Activated CD4-positive, alpha-beta memory T cell treated with anti-CD3 and anti-CD28 coated beads, Interleukin-2, amount 10 ng/mL, durations not matched to agents 7 days and 5 days (primary cell): ENCODE measurements around the gene JADE3. TPM values are rescaled to one million over a fixed set of nuclear protein-coding genes. Genes with fewer than 3 reads are reported as not detected.

ENCODE experiments used
- CTCF ChIA-PET: fragments of 350-600 bp; sonication (Branson Sonifier 250); formaldehyde crosslinking; loops from one replicate; lab custom pipeline; 2021; ENCODE audit warnings: antibody characterized with exemption, inconsistent platforms; lab: Charles Lee
- POLR2A ChIA-PET: fragments of 350-600 bp; sonication (Branson Sonifier 250); formaldehyde crosslinking; loops from one replicate; lab custom pipeline; 2021; ENCODE audit warnings: antibody characterized with exemption; lab: Charles Lee
- DNase-seq: peaks from one replicate; pipeline ENCODE4 v3.0.0-alpha.2; 2020
- H3K27ac Mint-ChIP-seq: one replicate; pipeline ENCODE4 v1.8.0; 2021; ENCODE audit warnings: mild to moderate bottlenecking, mixed read lengths
- H3K27me3 Mint-ChIP-seq: one replicate; pipeline ENCODE4 v1.8.0; 2021; ENCODE audit warnings: mixed read lengths
- H3K36me3 Mint-ChIP-seq: one replicate; pipeline ENCODE4 v1.8.0; 2021; ENCODE audit warnings: low read depth, mixed read lengths
- H3K4me1 Mint-ChIP-seq: one replicate; pipeline ENCODE4 v1.8.0; 2021; ENCODE audit warnings: mixed read lengths
- H3K4me3 Mint-ChIP-seq: one replicate; pipeline ENCODE4 v1.8.0; 2021; ENCODE audit warnings: mild to moderate bottlenecking, mixed read lengths
- H3K9me3 Mint-ChIP-seq: one replicate; pipeline ENCODE4 v1.8.0; 2021; ENCODE audit warnings: mixed read lengths
- total RNA-seq, 2 experiments: library from RNA; stranded (reverse); gene quantifications; one replicate each; pipeline ENCODE4 v1.2.3, GENCODE V29; 2021

Gene JADE3
- total RNA-seq, 2 experiments from 2014 or later, result 1.5 to 2.2 TPM

- no peak overlapping the region for H3K27ac Mint-ChIP-seq
- DNase-seq, result no peak
- H3K27me3 Mint-ChIP-seq, result no peaks in the 10 kb centered on the region
- POLR2A ChIA-PET, result no interaction called here
- CTCF ChIA-PET, result no interaction called here
- no peaks in the 10 kb centered on the region for H3K9me3 Mint-ChIP-seq
- no peaks in the 10 kb centered on the region for H3K4me1 Mint-ChIP-seq
- no peaks in the 10 kb centered on the region for H3K36me3 Mint-ChIP-seq
- H3K4me3 Mint-ChIP-seq, result no peak overlapping the region
Observed at GRCh38 chrX:47068720-47069119, 156.5 kb downstream of the JADE3 start.

GRCh38 chrX:47078129-47079043, 166.2 kb downstream of the JADE3 start, which contains the start of gene RGN:
Gene RGN (plus strand): TSS chrX:47078443. CDS start chrX:47081145, 2,702 bp downstream.
- Mint-ChIP-seq H3K4me3 (no peak within 1 kb of the TSS), H3K4me1 (no peaks in the 10 kb centered on the region), H3K27me3 (no peaks in the 10 kb centered on the region), H3K36me3 (no peaks in the 10 kb centered on the region), H3K27ac (no peak within 1 kb of the TSS), H3K9me3 (no peaks in the 10 kb centered on the region)
- ChIA-PET CTCF (no interaction called here), POLR2A (no interaction called here)
- DNase-seq, result no peak

- POLR2A ChIA-PET, result no interaction called here
- no peak for DNase-seq
Observed at GRCh38 chrX:47080215-47080914, 168.1 kb downstream of the JADE3 start.

GRCh38 chrX:47080915-47081236, 168.7 kb downstream of the JADE3 start:
- Mint-ChIP-seq H3K9me3 (no peaks in the 10 kb centered on the region), H3K27me3 (no peaks in the 10 kb centered on the region), H3K27ac (no peak overlapping the region), H3K4me1 (no peaks in the 10 kb centered on the region), H3K4me3 (no peak overlapping the region), H3K36me3 (no peaks in the 10 kb centered on the region)
- POLR2A ChIA-PET, result no interaction called here
- CTCF ChIA-PET, result interaction anchor here (0.6 kb wide), 1 partner anchor 722 kb away, joined by 5 read pairs; no protein-coding TSS in a partner anchor
- DNase-seq, result no peak

More at GRCh38 chrX:47080215-47080914, 168.1 kb downstream of the JADE3 start:
- Mint-ChIP-seq H3K4me3 (no peak overlapping the region), H3K9me3 (no peaks in the 10 kb centered on the region), H3K27me3 (no peaks in the 10 kb centered on the region), H3K4me1 (no peaks in the 10 kb centered on the region), H3K36me3 (no peaks in the 10 kb centered on the region), H3K27ac (no peak overlapping the region)
- CTCF ChIA-PET, result interaction anchor here (0.6 kb wide), 1 partner anchor 721 kb away, joined by 5 read pairs; no protein-coding TSS in a partner anchor

- no peaks in the 10 kb centered on the region for H3K27me3 Mint-ChIP-seq
- ChIA-PET CTCF (no interaction called here), POLR2A (no interaction called here)
- no peak for DNase-seq
- H3K9me3 Mint-ChIP-seq, result no peaks in the 10 kb centered on the region
- H3K27ac Mint-ChIP-seq, result no peak overlapping the region
- H3K4me3 Mint-ChIP-seq, result no peak overlapping the region
- peaks cover 9% of the 10 kb centered on the region for H3K4me1 Mint-ChIP-seq
- H3K36me3 Mint-ChIP-seq, result no peaks in the 10 kb centered on the region
Observed at GRCh38 chrX:47091149-47091775, 179.0 kb downstream of the JADE3 start.

- DNase-seq, result no peak
- H3K4me1 Mint-ChIP-seq, result peaks cover 9% of the 10 kb centered on the region
- no peaks in the 10 kb centered on the region for H3K36me3 Mint-ChIP-seq
- no peak overlapping the region for H3K27ac Mint-ChIP-seq
- no peaks in the 10 kb centered on the region for H3K9me3 Mint-ChIP-seq
- no peaks in the 10 kb centered on the region for H3K27me3 Mint-ChIP-seq
- H3K4me3 Mint-ChIP-seq, result no peak overlapping the region
- POLR2A ChIA-PET, result no interaction called here
- CTCF ChIA-PET, result interaction anchor here (1.2 kb wide), 1 partner anchor 190 kb away, joined by 5 read pairs; no protein-coding TSS in a partner anchor
Observed at GRCh38 chrX:47093248-47093647, 181.0 kb downstream of the JADE3 start.

- Mint-ChIP-seq H3K9me3 (no peaks in the 10 kb centered on the region), H3K4me1 (peaks cover 9% of the 10 kb centered on the region), H3K27me3 (no peaks in the 10 kb centered on the region), H3K36me3 (no peaks in the 10 kb centered on the region), H3K27ac (no peak overlapping the region), H3K4me3 (no peak overlapping the region)
- CTCF ChIA-PET, result interaction anchor here (1.2 kb wide), 1 partner anchor 190 kb away, joined by 5 read pairs; no protein-coding TSS in a partner anchor
- no peak for DNase-seq
- POLR2A ChIA-PET, result no interaction called here
Observed at GRCh38 chrX:47093860-47094259, 181.6 kb downstream of the JADE3 start.

- Mint-ChIP-seq H3K27me3 (no peaks in the 10 kb centered on the region), H3K4me3 (no peak overlapping the region), H3K27ac (no peak overlapping the region), H3K9me3 (no peaks in the 10 kb centered on the region), H3K36me3 (no peaks in the 10 kb centered on the region), H3K4me1 (no peaks in the 10 kb centered on the region)
- no peak for DNase-seq
- POLR2A ChIA-PET, result no interaction called here
- CTCF ChIA-PET, result no interaction called here
Observed at GRCh38 chrX:47097018-47097417, 184.8 kb downstream of the JADE3 start.

GRCh38 chrX:47098338-47099094, 186.3 kb downstream of the JADE3 start:
- Mint-ChIP-seq H3K4me1 (no peaks in the 10 kb centered on the region), H3K9me3 (no peaks in the 10 kb centered on the region), H3K4me3 (no peak overlapping the region), H3K36me3 (no peaks in the 10 kb centered on the region), H3K27me3 (no peaks in the 10 kb centered on the region), H3K27ac (no peak overlapping the region)
- DNase-seq, result no peak
- ChIA-PET POLR2A (no interaction called here), CTCF (no interaction called here)

- Mint-ChIP-seq H3K9me3 (no peaks in the 10 kb centered on the region), H3K4me1 (no peaks in the 10 kb centered on the region), H3K4me3 (no peak overlapping the region), H3K36me3 (no peaks in the 10 kb centered on the region), H3K27ac (no peak overlapping the region), H3K27me3 (no peaks in the 10 kb centered on the region)
- ChIA-PET CTCF (no interaction called here), POLR2A (no interaction called here)
- DNase-seq, result no peak
Observed at GRCh38 chrX:47101206-47101605, 189.0 kb downstream of the JADE3 start.
